Measurements from ENCODE around the gene HGS. TPM values are rescaled to one million over a fixed set of nuclear protein-coding genes. Genes with fewer than 3 reads are reported as not detected.

The HGS gene
- total and polyA plus RNA-seq, 2 of the 13 experiments (the other 11 are each of a cell fraction or from before 2014, with no cell fraction given): 73.3 to 78.1 TPM

GRCh38 chr17:81723651-81724209 lies 39.9 kb downstream of the HGS start (continued):
- TF ChIP-seq KIAA2018 (CRISPR knock-in tag; IDR thresholded peaks at IDR 0.05; ENCODE audit: borderline replicate concordance): no peak
- TF ChIP-seq SNRNP70 (IDR thresholded peaks at IDR 0.05; ENCODE audit: low read depth, low read length): no peak
- no peak for TF ChIP-seq HNRNPLL (IDR thresholded peaks at IDR 0.05; ENCODE audit: low read depth, low read length, poor library complexity, severe bottlenecking)
- peak; percentile 98 for TF ChIP-seq ZNF770 (CRISPR knock-in tag; IDR thresholded peaks at IDR 0.05)
- no peak for TF ChIP-seq DZIP1 (CRISPR knock-in tag; IDR thresholded peaks at IDR 0.05)
- TF ChIP-seq, protein P1, sequence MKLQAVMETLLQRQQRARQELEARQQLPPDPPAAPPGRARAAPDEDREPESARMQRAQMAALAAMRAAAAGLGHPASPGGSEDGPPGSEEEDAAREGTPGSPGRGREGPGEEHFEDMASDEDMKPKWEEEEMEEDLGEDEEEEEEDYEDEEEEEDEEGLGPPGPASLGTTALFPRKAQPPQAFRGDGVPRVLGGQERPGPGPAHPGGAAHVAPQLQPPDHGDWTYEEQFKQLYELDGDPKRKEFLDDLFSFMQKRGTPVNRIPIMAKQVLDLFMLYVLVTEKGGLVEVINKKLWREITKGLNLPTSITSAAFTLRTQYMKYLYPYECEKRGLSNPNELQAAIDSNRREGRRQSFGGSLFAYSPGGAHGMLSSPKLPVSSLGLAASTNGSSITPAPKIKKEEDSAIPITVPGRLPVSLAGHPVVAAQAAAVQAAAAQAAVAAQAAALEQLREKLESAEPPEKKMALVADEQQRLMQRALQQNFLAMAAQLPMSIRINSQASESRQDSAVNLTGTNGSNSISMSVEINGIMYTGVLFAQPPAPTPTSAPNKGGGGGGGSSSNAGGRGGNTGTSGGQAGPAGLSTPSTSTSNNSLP (IDR thresholded peaks at IDR 0.05; ENCODE audit: low read depth, low read length): no peak
- TF ChIP-seq ZFP90 (CRISPR knock-in tag; IDR thresholded peaks at IDR 0.05; ENCODE audit: borderline replicate concordance): peak; percentile 61; the same call in 1 of the 2 replicates
- TF ChIP-seq ZNF432 (CRISPR knock-in tag; IDR thresholded peaks at IDR 0.05; ENCODE audit: borderline replicate concordance): no peak
- TF ChIP-seq, protein P2, sequence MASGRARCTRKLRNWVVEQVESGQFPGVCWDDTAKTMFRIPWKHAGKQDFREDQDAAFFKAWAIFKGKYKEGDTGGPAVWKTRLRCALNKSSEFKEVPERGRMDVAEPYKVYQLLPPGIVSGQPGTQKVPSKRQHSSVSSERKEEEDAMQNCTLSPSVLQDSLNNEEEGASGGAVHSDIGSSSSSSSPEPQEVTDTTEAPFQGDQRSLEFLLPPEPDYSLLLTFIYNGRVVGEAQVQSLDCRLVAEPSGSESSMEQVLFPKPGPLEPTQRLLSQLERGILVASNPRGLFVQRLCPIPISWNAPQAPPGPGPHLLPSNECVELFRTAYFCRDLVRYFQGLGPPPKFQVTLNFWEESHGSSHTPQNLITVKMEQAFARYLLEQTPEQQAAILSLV (CRISPR knock-in tag; IDR thresholded peaks at IDR 0.05; ENCODE audit: borderline replicate concordance): no peak
- no peak for TF ChIP-seq ZNF883 (CRISPR knock-in tag; IDR thresholded peaks at IDR 0.05; ENCODE audit: not compliant biosample characterization)
- TF ChIP-seq AGO1 (IDR thresholded peaks at IDR 0.05; ENCODE audit: low read depth, low read length, poor library complexity, severe bottlenecking): peak; percentile 63
